Sciatic nerve (tissue), 2 donors: ENCODE data around the gene MED15. TPM values are rescaled to one million over a fixed set of nuclear protein-coding genes. Genes with fewer than 3 reads are reported as not detected.
"Not testable (repeated sequence)": the region's sequence is repeated elsewhere in the genome, so short reads cannot be mapped to it uniquely, and the experiment has no call there.

ENCODE experiments used
- ATAC-seq: fragments of 200-7000 bp; cut with Tn5 transposase; one replicate; pipeline ENCODE4 v1.9.1; 2020; ENCODE audit warnings: mild to moderate bottlenecking, moderate library complexity
- DNase-seq: peaks from one replicate; pipeline ENCODE4 v3.0.0-alpha.2; 2020; ENCODE audit warnings: low spot score
- intact Hi-C: fragments of 100-400 bp; cut with DNase I; formaldehyde crosslinking; loops from one replicate; pipeline ENCODE4 v1.14.2; 2022
- total RNA-seq: library from RNA; stranded (reverse); fragmentation: NEBNext Ultra II Directional; extraction: Animal tissue kit (Norgen Biotek cat#: 25700); gene quantifications from one replicate; pipeline ENCODE4 v1.2.1, GENCODE V29; 2021
- donor health status: DM: no; HTN: no; CAD: no.
- donor health status: DM: no; HTN: no; CAD: no.

The MED15 gene
- total RNA-seq, 1 donor from 2014 or later: 130 TPM

- ATAC-seq (no peak), DNase-seq (no peak)
- intact Hi-C loops: no loop called here
Observed at GRCh38 chr22:20506543-20507252, 712 bp upstream of the MED15 start.

GRCh38 chr22:20508067-20508755 lies 801 bp downstream of the MED15 start:
- intact Hi-C loops, DNase-seq: not testable (repeated sequence)
- ATAC-seq: peak; percentile 3

- intact Hi-C loops: no loop called here
- ATAC-seq: no peak
- DNase-seq: no peak
Observed at GRCh38 chr22:20508815-20509271, 1.4 kb downstream of the MED15 start.

- DNase-seq (peak; percentile 78), ATAC-seq (peak; percentile 67)
- intact Hi-C loops: no loop called here
Observed at GRCh38 chr22:20509344-20510047, 2.1 kb downstream of the MED15 start.

GRCh38 chr22:20510811-20511577 lies 3.6 kb downstream of the MED15 start:
- intact Hi-C loops: no loop called here
- ATAC-seq (no peak), DNase-seq (no peak)

GRCh38 chr22:20511578-20512229 lies 4.3 kb downstream of the MED15 start:
- DNase-seq (no peak), ATAC-seq (no peak)
- intact Hi-C loops: no loop called here

- ATAC-seq (no peak), DNase-seq (no peak)
- intact Hi-C loops: no loop called here
Observed at GRCh38 chr22:20514658-20515406, 7.4 kb downstream of the MED15 start.

- ATAC-seq: no peak
- no peak for DNase-seq
- intact Hi-C loops: no loop called here
Observed at GRCh38 chr22:20516399-20516798, 9.0 kb downstream of the MED15 start.

GRCh38 chr22:20517422-20517821 lies 10.0 kb downstream of the MED15 start:
- no peak for ATAC-seq
- DNase-seq: no peak
- intact Hi-C loops: no loop called here

GRCh38 chr22:20517841-20518592 lies 10.6 kb downstream of the MED15 start:
- ATAC-seq (no peak), DNase-seq (no peak)
- intact Hi-C loops: no loop called here

- ATAC-seq: no peak
- intact Hi-C loops: no loop called here
Observed at GRCh38 chr22:20519558-20519957, 12.1 kb downstream of the MED15 start.

GRCh38 chr22:20520093-20520511 lies 12.7 kb downstream of the MED15 start:
- ATAC-seq (peak; percentile 31), DNase-seq (no peak)
- intact Hi-C loops: no loop called here

More at GRCh38 chr22:20519558-20519957, 12.1 kb downstream of the MED15 start:
- no peak for DNase-seq

GRCh38 chr22:20522134-20523004 lies 15.0 kb downstream of the MED15 start:
- intact Hi-C loops: no loop called here
- ATAC-seq (no peak), DNase-seq (no peak)

GRCh38 chr22:20523086-20523983 lies 15.9 kb downstream of the MED15 start:
- ATAC-seq: peak; percentile 57
- intact Hi-C loops: no loop called here
- DNase-seq: no peak

GRCh38 chr22:20524004-20524481 lies 16.6 kb downstream of the MED15 start:
- no peak for ATAC-seq
- intact Hi-C loops: no loop called here

More at GRCh38 chr22:20524004-20524481, 16.6 kb downstream of the MED15 start:
- no peak for DNase-seq
